ENCODE data around the gene ACSF3.

Gene ACSF3

DNA sequence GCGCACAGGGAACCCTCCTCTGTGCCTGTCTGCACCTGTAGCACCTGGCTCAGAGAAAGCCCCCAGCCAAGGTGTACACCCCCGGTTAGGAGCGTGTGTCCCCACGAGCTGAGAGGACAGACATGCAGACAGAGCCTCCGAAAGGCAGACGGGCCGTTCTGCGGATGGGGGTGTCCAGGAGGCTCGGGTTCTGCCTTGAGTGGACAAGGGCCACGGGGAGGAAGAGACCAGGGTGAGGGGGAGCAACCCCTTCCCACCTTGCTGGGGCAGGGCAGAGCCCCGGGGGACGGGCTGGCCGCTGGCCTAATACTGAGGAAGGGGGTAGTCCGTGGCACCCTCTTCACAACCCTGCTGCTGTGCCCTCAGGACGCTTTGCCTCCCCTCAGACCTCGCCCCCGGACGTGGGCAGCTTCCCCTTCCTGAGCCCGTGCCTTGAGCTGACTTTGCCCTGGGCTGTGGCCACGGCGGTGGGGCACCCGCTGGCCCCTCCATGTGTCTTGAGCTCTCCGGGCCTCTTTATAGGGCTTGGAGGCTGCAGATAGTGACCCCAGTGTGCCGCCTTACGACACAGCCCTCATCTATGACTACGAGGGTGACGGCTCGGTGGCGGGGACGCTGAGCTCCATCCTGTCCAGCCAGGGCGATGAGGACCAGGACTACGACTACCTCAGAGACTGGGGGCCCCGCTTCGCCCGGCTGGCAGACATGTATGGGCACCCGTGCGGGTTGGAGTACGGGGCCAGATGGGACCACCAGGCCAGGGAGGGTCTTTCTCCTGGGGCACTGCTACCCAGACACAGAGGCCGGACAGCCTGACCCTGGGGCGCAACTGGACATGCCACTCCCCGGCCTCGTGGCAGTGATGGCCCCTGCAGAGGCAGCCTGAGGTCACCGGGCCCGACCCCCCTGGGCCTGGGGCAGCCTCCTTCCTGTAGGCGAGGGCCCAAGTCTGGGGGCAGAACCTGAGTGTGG lies 101.0 kb downstream of the ACSF3 start:
- no peak for DNase-seq

DNA sequence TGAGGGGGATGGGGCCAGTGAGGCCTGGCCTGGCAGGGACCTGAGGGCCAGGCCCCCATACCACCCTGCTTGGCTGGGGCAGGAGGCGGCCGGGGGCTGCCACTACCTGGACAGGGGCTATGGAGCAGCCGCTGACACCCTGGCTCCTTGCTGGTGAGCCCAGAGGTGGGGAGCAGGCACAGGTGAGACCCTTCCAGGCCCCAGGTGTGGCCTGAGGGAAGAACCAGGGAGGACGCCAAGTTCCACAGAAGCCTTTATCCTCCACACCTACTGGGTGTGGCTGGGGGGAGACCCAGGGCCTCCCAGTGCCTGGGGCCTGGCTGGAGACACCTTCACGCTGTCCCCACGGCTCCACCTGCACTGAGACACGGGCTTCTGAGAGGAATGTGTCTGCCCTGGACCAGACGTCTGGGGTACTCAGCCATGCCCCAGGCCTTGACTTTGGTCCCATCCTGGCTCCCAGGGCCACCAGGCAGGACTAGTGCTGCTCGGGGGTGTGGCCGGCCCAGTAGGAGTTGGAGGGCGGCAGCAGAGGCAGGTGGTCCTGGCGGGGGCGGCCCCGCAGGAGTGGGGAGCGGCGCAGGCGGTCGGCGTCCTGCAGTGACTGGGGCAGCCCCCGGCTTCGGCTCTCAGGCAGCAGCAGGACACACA lies 102.0 kb downstream of the ACSF3 start:
- no peak for DNase-seq

DNA sequence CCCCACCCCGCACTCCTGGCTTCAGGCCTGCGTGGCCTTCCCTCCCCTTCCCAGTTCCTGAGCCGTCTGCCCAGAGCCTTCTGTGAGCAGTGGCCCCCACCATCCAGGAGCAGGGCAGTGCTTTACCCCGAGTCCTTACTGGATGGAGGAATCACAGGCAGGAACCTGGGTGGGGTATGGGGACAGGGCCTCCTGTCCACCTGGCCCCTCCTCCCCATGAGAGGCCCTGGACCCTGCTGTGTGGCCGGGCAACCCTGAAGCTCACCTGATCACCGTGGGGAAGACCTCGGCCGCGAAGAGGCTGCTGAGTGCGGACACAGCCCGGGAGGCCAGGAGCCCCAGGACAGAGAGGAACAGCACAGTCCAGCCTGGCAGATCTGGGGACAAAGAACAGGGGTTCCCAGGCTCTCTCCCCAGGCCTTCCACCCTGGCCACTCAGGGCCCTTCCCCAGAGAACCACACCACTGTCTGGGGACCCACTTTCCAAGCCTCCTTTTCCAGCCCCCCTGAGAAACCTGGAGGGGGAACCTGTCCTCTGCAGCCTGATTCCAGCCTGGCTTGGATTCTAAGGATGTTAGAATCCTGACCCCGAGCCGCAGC lies 103.5 kb downstream of the ACSF3 start:
- DNase-seq = no peak

DNA sequence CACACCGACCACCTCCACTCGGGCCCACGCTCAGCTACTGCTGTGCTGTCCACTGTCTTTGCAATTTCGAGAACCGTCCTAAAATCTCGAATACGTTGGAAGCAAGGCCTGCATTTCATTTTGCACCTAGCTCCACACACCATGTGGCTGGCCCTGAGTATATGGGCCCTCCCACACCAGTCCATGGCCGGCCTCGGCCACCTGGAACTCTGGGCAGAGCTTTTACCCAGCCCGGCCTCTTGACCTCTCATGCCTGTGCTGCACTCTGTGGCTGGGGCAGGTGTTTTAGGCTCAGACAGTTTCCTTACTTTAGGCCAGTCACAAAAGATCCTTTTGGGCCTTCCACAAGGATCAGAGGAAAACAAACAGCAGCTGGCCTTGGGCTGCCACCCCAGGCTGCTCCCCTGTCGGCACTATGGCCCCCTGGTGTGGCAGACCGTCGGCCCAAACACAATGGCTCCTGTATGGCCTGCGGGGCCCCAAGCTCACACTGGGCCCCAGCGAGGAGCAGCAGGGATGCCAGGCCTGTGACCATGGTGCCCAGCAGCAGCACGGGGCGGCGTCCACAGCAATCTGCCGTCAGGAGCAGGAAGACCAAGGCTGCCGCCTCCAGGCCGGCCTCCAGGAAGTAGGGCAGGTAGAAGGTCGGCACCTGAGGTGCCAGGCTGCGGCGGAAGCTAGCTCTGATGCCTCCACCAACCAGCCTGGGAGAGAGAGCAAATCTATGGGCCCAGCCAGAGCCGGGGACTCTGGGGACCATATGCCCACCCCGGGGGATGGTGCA lies 104.2 kb downstream of the ACSF3 start:
- no peak for DNase-seq

DNA sequence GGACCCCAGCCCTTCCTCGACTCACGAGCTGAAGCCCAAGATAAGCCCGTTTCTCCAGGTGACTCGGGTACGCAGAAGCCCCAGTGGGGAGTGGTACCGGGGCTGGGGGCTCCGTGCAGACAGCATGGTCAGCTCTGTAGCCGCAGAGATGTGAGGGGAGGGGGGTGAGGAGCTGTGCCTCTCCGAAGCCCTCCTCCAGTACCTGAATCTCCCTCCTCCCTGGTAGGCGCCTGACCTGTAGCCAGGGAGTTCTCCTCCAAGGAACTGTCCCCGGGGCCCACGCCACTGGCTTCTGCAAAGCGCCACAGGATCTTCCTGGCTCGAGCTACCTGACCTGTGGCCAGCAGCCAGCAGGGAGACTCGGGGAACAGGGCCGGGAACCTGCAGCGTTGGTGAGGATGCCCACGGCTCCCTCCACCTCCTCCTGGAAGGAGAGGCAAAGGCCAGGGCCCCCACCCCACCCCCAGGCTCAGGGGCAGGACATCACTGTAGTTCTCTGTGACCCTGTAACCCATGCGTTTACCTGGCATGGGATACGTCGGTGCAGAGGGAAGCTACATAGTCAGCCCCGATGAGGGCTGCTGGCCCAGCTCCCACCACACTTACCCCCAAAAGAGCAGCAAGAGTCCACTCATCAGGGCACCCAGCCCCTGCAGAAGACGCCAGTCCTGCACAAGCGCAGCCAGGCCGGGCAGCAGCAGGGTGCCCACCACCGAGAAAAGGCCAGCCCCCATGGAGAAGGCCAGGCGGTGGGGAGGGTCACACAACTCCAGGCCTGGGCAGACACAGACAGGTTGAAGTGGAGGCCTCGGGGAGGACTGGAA lies 105.0 kb downstream of the ACSF3 start:
- DNase-seq = no peak

DNA sequence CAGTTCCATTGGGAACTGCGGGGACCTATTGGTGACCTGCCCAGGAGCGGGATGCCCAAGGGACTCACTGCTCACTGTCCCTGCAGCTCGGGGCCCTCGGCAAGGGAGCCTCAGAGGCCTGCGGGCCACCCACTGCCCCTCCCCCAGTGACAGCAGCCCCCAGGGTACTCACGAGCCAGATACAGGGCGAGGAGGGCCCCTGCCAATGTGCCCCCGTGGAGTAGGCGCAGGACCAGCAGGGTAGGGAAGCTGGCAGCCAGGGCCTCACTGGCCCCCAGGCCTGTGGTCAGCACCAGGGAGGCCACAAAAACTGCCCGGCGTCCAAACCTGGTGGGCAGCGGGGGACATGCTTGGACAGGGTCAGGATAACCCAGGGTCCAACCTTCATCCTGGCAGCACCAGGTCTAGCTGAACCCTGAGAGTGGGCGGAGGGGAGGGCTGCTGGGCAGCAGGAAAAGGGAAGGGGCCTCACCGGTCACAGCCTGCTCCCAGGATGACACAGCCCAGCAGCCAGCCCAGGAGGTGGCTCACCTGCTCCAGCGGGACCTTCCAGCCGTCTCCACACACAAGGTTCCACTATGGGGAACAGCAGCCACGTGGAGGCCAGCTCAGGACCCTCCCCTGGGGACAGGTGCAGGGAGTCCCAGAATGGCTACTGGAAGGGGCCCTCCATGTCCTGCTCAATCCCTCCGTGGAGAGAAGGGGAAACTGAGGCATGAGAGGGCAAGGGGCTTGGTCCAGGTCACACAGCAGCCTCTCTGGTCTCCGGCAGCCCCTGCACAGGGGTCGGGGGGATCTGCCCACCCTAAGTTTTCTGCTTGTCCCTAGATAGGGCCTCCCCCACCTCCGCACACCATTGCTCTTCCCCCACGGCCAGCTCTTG lies 105.8 kb downstream of the ACSF3 start:
- DNase-seq = no peak

DNA sequence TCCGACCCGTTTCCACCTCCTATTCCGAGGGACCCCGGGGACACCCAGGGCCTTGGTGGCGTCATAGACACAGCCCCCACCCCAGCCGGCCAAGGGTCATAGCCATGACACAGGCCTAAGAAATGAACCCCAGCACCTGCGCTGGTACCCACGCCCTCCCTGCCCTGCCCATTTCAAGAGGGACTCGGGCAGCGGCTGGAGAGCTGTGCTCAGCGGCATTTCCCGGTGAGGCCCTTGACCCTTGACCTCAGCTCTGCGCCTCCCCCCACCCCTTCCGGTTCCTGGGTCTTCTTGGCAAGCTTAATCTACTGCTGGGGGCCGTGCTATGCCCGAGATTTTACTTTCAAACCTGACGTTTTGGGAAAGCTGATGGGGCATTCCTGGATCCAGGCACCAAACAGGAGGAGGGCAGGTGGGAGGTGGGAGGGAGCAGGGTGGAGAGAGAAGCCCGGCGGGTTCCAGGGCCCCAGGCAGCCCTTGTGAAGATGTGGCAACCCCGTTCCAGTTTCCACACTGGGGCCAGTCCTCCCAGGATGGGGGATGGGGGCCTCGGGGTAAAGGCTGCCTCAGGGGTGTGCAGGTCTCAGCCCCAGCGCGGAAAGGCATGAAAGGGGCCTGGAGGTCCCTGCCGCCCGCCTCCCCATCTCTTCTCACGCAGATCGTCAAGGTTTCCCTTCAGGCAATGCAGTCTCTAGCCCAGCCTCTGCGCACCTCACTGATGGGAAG lies 106.6 kb downstream of the ACSF3 start, which contains the start of gene SLC22A31:
SLC22A31 (minus strand) TSS at position 414 of the 726 bp plus-strand sequence; CDS start at position 378, 36 bp downstream.
- no peak for DNase-seq

DNA sequence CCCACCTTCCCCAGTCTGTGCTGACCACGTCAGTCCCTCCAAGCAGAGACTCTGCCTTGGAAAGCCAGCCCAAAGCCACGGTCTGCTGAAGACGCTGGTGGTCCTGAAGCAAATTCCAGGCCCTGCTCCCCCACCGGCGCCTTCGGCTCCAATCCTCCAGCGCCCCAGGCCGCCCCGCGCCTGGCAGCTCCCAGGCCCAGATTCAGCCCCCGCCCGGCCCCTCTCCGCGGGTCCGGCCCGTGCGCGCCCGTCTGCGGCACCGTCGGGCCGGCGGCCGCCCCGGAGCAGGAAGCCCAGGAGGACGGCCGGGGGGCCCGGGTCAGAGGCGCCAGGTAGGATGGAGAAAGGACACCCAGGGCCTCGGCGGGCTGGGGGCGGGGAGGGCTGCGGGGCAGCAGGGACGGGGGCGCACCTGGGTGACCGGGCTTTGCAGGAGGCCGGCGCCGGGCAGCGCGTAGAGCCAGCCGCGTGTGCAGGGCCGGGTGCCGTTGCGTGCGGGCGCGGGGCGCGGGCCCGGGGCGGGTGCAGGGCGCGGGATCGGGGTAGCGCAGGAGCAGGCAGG lies 107.3 kb downstream of the ACSF3 start:
- DNase-seq = no peak

DNA sequence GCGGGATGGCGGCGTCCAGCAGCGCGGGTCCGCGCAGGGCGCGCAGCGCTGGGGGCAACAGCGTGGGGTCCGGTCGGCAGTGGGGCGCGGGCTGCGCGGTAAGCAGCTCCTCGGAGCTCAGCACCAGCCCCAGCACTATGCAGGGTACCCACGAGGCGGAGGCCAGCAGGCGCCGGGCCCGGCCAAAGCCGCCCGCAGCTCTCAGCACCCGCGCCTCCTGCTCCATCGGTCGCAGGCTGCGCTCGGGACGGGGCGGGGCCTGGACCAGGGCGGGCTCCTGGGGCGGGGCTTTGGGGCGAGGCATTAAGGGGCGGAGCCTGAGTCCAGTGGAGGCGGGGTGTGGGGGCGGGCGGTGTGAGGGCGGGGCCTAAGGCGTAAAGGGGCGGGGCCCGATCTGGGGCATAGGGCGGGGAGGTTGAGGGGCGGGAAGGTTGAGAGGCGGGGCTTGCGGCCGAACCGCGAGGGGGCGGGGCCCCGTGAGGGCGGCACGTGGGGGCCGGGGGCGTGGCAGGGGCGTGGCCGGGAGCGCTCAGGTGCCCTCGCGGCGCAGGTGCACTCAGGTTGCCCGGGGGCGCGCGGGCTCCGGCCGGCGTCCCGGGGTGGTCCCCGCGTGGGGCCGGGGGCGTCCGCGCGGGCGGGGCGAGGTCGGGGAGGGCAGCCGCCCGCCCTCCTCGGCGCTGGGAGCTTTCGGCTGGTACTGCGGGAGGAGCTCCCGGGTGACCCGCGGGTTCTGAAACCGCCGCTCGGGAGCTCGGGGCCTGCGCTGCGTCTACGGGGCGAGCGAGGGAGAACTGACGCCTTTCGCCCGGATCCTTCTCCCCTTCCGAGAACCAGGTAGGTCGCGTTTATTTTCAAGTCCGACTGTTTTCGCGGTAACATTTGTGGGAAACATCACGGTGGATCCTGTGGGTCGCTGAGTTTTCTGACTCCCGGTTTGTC lies 108.1 kb downstream of the ACSF3 start:
- DNase-seq = peak; percentile 87

DNA sequence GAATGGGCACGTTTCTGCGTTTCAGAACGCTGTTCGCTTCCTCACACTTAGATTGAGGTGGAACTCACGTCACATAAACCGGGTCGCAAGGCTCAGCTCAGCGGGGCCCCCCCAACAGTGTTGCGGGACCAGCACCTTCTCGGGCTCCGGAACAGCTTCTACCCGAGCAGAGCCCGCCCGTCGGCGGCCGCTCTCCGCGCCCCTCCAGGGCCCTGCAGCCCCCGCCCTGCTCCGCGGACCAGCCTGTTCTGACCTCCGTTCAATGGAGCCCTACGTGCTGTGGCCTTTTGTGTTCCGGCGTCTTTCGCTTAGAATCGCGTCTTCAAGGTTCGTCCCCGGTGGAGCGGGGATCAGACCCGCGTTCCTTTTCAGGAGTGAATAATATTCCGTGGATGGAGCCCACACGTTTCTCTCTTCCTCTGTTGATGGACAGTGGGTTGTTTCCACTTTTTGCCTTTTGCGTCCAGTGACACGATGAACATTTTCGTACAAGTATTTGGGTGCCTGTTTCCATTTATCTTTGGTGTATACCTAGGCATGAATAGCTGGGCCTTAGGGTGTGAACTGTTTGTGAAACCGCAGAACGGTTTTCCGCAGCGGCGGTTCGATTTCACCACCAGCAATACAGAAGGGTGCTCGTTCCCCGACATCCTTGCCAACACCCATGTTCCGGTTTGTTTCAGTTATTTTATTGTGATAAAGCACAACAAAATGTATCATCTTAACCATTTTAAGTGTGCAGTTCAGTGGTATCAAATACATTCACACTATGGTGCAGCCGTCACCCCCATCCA lies 109.0 kb downstream of the ACSF3 start:
- DNase-seq = no peak
